ENCODE data around the gene FCN2.

Gene FCN2

GRCh38 chr9:134895567-134895907, 14.9 kb downstream of the FCN2 start:
- H3K14ac ChIP-seq (ENCODE audit: low read length) = no peak overlapping the region
- H3K9ac ChIP-seq (ENCODE audit: low read length) = no peak overlapping the region
- H4K91ac ChIP-seq (ENCODE audit: low read depth, low read length) = no peak overlapping the region
- no peaks in the 10 kb centered on the region for H3K27me3 ChIP-seq (ENCODE audit: insufficient read depth, low read length)
- H3K4me2 ChIP-seq (ENCODE audit: low read length) = no peak overlapping the region
- H3K27ac ChIP-seq (ENCODE audit: low read depth, low read length) = no peak overlapping the region
- no peak overlapping the region for H2AK5ac ChIP-seq (ENCODE audit: low read length)
- no peak overlapping the region for H3K18ac ChIP-seq (ENCODE audit: low read length)
- peaks cover 14% of the 10 kb centered on the region for H3K9me3 ChIP-seq (ENCODE audit: insufficient read depth, low read depth, low read length)
- H3K4ac ChIP-seq (ENCODE audit: low read depth, low read length) = no peak overlapping the region
- H3K79me1 ChIP-seq (ENCODE audit: low read length) = no peaks in the 10 kb centered on the region
- WGBS (ENCODE audit: extremely low coverage, insufficient coverage, insufficient read length) = no CpG with 5 or more reads among the region's 2 CpGs
- no peak overlapping the region for H2BK120ac ChIP-seq (ENCODE audit: insufficient read depth, low read length, poor library complexity)
- no peaks in the 10 kb centered on the region for H3K36me3 ChIP-seq (ENCODE audit: control insufficient read depth in 1 of 2, insufficient read depth in 2 of 2, low read length in 2 of 2)
- no peak overlapping the region for H4K12ac ChIP-seq (ENCODE audit: low read depth, low read length)
- no peak overlapping the region for H4K8ac ChIP-seq (ENCODE audit: low read depth, low read length)
- H2AFZ ChIP-seq (ENCODE audit: insufficient read depth, low read length, poor library complexity) = no peak overlapping the region
- H2BK5ac ChIP-seq (ENCODE audit: low read depth, low read length, poor library complexity) = no peak overlapping the region
- H2BK12ac ChIP-seq (ENCODE audit: low read length) = no peak overlapping the region
- no peaks in the 10 kb centered on the region for H3K4me1 ChIP-seq (ENCODE audit: control insufficient read depth in 1 of 2, insufficient read depth in 2 of 2, low read length in 2 of 2)
- no peak for DNase-seq
- H3K79me2 ChIP-seq (ENCODE audit: control insufficient read depth, insufficient read depth, low read length, poor library complexity) = no peaks in the 10 kb centered on the region
- no peak overlapping the region for H3K4me3 ChIP-seq (ENCODE audit: low read depth, low read length)
- H3K23ac ChIP-seq (ENCODE audit: low read length) = no peak overlapping the region

DNA sequence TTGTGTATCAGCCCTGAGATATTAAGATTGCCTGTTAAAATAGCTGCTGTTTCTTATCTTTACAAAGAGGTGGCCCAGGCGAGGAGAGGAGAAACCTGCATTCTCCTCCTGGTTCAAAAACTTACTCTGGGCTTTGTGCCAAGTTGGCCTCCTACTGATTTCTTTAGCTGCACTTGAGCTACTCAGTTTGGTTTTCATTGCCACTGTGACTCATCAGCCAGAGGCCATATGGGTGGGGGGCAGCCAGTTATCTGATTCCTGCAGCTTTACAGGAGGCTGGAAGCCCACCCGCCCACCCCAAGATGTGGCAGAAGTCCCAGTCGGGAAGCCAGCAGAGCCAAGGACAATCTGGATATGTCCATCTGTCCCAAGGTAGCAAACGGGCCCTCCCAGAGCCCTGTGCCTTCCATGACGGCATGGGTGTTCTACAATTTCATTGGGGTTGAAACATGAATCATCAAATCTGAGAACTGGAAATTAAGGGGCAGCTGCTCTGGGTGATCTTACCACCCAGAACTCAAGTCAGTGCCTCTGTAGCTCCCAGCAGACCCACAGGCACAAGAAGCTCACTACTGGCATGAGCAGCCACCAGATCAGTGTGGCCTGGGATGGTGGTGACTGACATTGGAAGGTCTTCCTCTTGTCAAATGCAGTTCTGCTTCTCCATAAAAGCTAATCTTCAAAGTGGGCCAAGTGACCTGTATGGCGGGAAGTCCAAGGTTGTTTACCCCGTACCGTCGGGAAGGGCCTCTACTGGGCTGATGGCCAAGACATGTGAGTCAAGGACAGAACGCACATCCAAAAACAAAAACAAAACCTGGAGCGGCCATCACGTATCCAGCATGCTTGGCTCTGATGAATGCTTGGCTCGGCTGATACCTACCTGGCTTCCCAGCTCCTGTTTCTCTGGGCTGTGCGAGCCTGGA, 15.6 kb downstream of the FCN2 start:
- no peak for DNase-seq
- H4K12ac ChIP-seq (ENCODE audit: low read depth, low read length) = no peak overlapping the region
- no peak overlapping the region for H2BK5ac ChIP-seq (ENCODE audit: low read depth, low read length, poor library complexity)
- H3K4me3 ChIP-seq (ENCODE audit: low read depth, low read length) = no peak overlapping the region
- H2AFZ ChIP-seq (ENCODE audit: insufficient read depth, low read length, poor library complexity) = no peak overlapping the region
- H3K79me1 ChIP-seq (ENCODE audit: low read length) = no peaks in the 10 kb centered on the region
- H2BK120ac ChIP-seq (ENCODE audit: insufficient read depth, low read length, poor library complexity) = no peak overlapping the region
- no peaks in the 10 kb centered on the region for H3K27me3 ChIP-seq (ENCODE audit: insufficient read depth, low read length)
- no peak overlapping the region for H3K4me2 ChIP-seq (ENCODE audit: low read length)
- H3K79me2 ChIP-seq (ENCODE audit: control insufficient read depth, insufficient read depth, low read length, poor library complexity) = no peaks in the 10 kb centered on the region
- H3K23ac ChIP-seq (ENCODE audit: low read length) = no peak overlapping the region
- no peak overlapping the region for H2BK12ac ChIP-seq (ENCODE audit: low read length)
- no peak overlapping the region for H2AK5ac ChIP-seq (ENCODE audit: low read length)
- no peak overlapping the region for H4K91ac ChIP-seq (ENCODE audit: low read depth, low read length)
- H3K18ac ChIP-seq (ENCODE audit: low read length) = no peak overlapping the region
- H3K9ac ChIP-seq (ENCODE audit: low read length) = no peak overlapping the region
- no peak overlapping the region for H3K4ac ChIP-seq (ENCODE audit: low read depth, low read length)
- no peak overlapping the region for H4K8ac ChIP-seq (ENCODE audit: low read depth, low read length)
- no peaks in the 10 kb centered on the region for H3K4me1 ChIP-seq (ENCODE audit: control insufficient read depth in 1 of 2, insufficient read depth in 2 of 2, low read length in 2 of 2)
- WGBS (ENCODE audit: extremely low coverage, insufficient coverage, insufficient read length) = no CpG with 5 or more reads among the region's 14 CpGs
- no peak overlapping the region for H3K27ac ChIP-seq (ENCODE audit: low read depth, low read length)
- peaks cover 14% of the 10 kb centered on the region for H3K9me3 ChIP-seq (ENCODE audit: insufficient read depth, low read depth, low read length)
- no peak overlapping the region for H3K14ac ChIP-seq (ENCODE audit: low read length)
- no peaks in the 10 kb centered on the region for H3K36me3 ChIP-seq (ENCODE audit: control insufficient read depth in 1 of 2, insufficient read depth in 2 of 2, low read length in 2 of 2)

GRCh38 chr9:134896834-134897583, 16.4 kb downstream of the FCN2 start:
- Histone ChIP-seq H3K79me2 (ENCODE audit: control insufficient read depth, insufficient read depth, low read length, poor library complexity) (no peaks in the 10 kb centered on the region), H3K4me1 (ENCODE audit: control insufficient read depth in 1 of 2, insufficient read depth in 2 of 2, low read length in 2 of 2) (no peaks in the 10 kb centered on the region), H2AK5ac (ENCODE audit: low read length) (no peak overlapping the region), H2BK12ac (ENCODE audit: low read length) (no peak overlapping the region), H3K14ac (ENCODE audit: low read length) (no peak overlapping the region), H3K27me3 (ENCODE audit: insufficient read depth, low read length) (no peaks in the 10 kb centered on the region), H2BK5ac (ENCODE audit: low read depth, low read length, poor library complexity) (no peak overlapping the region), H4K12ac (ENCODE audit: low read depth, low read length) (no peak overlapping the region), H3K36me3 (ENCODE audit: control insufficient read depth in 1 of 2, insufficient read depth in 2 of 2, low read length in 2 of 2) (no peaks in the 10 kb centered on the region), H3K4me2 (ENCODE audit: low read length) (no peak overlapping the region), H3K9ac (ENCODE audit: low read length) (no peak overlapping the region), H4K91ac (ENCODE audit: low read depth, low read length) (no peak overlapping the region), H4K8ac (ENCODE audit: low read depth, low read length) (no peak overlapping the region), H3K18ac (ENCODE audit: low read length) (no peak overlapping the region), H3K9me3 (ENCODE audit: insufficient read depth, low read depth, low read length) (peaks cover 14% of the 10 kb centered on the region), H3K27ac (ENCODE audit: low read depth, low read length) (no peak overlapping the region), H3K4me3 (ENCODE audit: low read depth, low read length) (no peak overlapping the region), H2BK120ac (ENCODE audit: insufficient read depth, low read length, poor library complexity) (no peak overlapping the region), H3K4ac (ENCODE audit: low read depth, low read length) (no peak overlapping the region), H2AFZ (ENCODE audit: insufficient read depth, low read length, poor library complexity) (no peak overlapping the region), H3K23ac (ENCODE audit: low read length) (no peak overlapping the region), H3K79me1 (ENCODE audit: low read length) (no peaks in the 10 kb centered on the region)
- DNase-seq = no peak
- WGBS (ENCODE audit: extremely low coverage, insufficient coverage, insufficient read length) = no CpG with 5 or more reads among the region's 14 CpGs

GRCh38 chr9:134897584-134898170, 17.1 kb downstream of the FCN2 start:
- Histone ChIP-seq H3K36me3 (ENCODE audit: control insufficient read depth in 1 of 2, insufficient read depth in 2 of 2, low read length in 2 of 2) (no peaks in the 10 kb centered on the region), H3K18ac (ENCODE audit: low read length) (no peak overlapping the region), H2BK5ac (ENCODE audit: low read depth, low read length, poor library complexity) (no peak overlapping the region), H3K4me1 (ENCODE audit: control insufficient read depth in 1 of 2, insufficient read depth in 2 of 2, low read length in 2 of 2) (no peaks in the 10 kb centered on the region), H3K4me3 (ENCODE audit: low read depth, low read length) (no peak overlapping the region), H3K79me2 (ENCODE audit: control insufficient read depth, insufficient read depth, low read length, poor library complexity) (no peaks in the 10 kb centered on the region), H3K27me3 (ENCODE audit: insufficient read depth, low read length) (no peaks in the 10 kb centered on the region), H3K27ac (ENCODE audit: low read depth, low read length) (no peak overlapping the region), H2BK12ac (ENCODE audit: low read length) (no peak overlapping the region), H3K4me2 (ENCODE audit: low read length) (no peak overlapping the region), H4K91ac (ENCODE audit: low read depth, low read length) (no peak overlapping the region), H2BK120ac (ENCODE audit: insufficient read depth, low read length, poor library complexity) (no peak overlapping the region), H3K79me1 (ENCODE audit: low read length) (no peaks in the 10 kb centered on the region), H3K23ac (ENCODE audit: low read length) (peak overlapping the region; percentile 88), H2AK5ac (ENCODE audit: low read length) (no peak overlapping the region), H3K9me3 (ENCODE audit: insufficient read depth, low read depth, low read length) (peaks cover 14% of the 10 kb centered on the region), H4K12ac (ENCODE audit: low read depth, low read length) (no peak overlapping the region), H4K8ac (ENCODE audit: low read depth, low read length) (no peak overlapping the region), H3K4ac (ENCODE audit: low read depth, low read length) (no peak overlapping the region), H3K9ac (ENCODE audit: low read length) (no peak overlapping the region), H2AFZ (ENCODE audit: insufficient read depth, low read length, poor library complexity) (no peak overlapping the region), H3K14ac (ENCODE audit: low read length) (no peak overlapping the region)
- no CpG with 5 or more reads among the region's 2 CpGs for WGBS (ENCODE audit: extremely low coverage, insufficient coverage, insufficient read length)
- no peak for DNase-seq
